Panc1 (cell line): Measurements from ENCODE around the gene HSH2D.

ENCODE experiments used
- CTCF ChIP-seq: fragments of 450-650 bp; IDR thresholded peaks from 2 replicates; pipeline ENCODE4 v1.5.1; 2017; ENCODE audit warnings: mild to moderate bottlenecking
- REST ChIP-seq, 2 experiments: IDR thresholded peaks; 2 replicates each; pipeline ENCODE4 v1.6.1; 2011 to 2012; ENCODE audit warnings: low read depth in 2 of 2, control low read depth in 1 of 2, low read length in 1 of 2, mild to moderate bottlenecking in 1 of 2, moderate library complexity in 1 of 2; ENCODE audit not compliant: insufficient read depth in 1 of 2
- SIN3A ChIP-seq: IDR thresholded peaks from 2 replicates; pipeline ENCODE4 v1.6.1; 2012; ENCODE audit warnings: low read depth, mild to moderate bottlenecking, low read length, moderate library complexity, borderline replicate concordance; ENCODE audit not compliant: insufficient read depth

DNA sequence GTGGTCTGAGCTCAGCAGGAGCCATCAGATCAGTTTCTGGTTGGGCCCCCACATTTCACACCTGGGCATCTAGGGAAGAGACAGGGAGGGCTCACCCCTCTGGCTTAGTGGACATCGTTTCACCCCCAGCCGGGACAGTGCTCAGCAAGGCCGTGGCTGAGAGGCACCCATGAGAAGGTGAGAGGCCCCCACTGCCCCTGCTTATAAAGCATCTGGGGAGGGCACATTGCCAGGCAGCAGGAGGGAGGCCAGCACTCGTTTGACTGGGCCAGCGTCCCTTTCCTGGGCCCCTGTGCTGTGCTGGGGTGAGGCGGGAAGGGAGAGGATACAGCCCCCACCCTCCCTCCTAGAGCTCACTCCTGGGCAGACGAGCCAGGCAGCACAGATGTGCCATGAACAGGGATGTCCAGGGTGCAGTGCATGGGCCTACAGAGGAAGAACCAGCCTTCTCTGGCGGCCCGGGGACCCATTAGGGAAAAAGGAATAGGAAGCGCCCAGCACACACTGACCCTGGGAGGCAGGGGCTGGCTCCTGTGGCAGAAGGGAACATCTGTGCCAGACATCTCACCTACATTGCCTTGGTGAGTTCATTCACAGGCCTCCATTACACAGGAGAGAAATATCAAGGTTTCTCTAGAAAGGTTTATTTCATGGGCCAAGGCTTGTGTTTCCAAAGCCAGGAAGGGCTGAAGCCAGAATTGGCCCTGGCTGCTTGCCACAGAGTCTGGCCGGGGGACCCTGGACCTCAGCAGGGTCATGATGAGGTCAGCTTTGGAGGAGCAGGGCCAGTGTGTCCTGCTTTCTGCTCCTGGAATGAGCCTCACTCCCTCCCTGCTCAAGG lies 61.9 kb downstream of the HSH2D start:
- TF ChIP-seq SIN3A = no peak
- TF ChIP-seq CTCF = no peak
- TF ChIP-seq REST (IDR thresholded peaks at IDR 0.05; ENCODE audit: insufficient read depth in 1 of 2, low read depth in 2 of 2, low read length in 1 of 2) = no peak
